ENCODE data around the gene CKAP2L. TPM values are rescaled to one million over a fixed set of nuclear protein-coding genes. Genes with fewer than 3 reads are reported as not detected.

Gene CKAP2L
- total RNA-seq, 1 experiment from 2014 or later: 23.3 TPM

DNA sequence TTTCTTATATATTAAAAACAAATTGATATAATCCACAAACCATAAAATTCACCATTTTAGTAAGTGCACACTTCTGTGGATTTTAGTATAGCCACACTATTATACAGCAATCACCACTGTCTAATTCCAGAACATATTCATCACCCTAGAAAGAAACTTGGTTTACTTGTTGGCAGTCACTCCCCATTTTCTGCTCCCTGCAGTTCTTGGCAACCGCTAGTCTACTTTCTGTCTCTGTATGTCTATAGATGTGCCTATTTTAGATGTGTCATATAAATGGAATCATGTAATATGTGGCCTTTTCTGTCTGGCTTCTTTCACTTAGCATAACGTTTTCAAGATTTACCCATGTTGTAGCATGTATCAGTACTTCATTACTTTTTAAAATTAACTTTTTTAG is 5.7 kb downstream of the CKAP2L start:
- Histone ChIP-seq H4K91ac (ENCODE audit: insufficient read length, low read depth, low read length) (no peak overlapping the region), H3K79me2 (ENCODE audit: insufficient read depth, low read length) (no peaks in the 10 kb centered on the region), H2BK120ac (ENCODE audit: low read depth, low read length, poor library complexity, severe bottlenecking) (no peak overlapping the region), H3K9me3 (ENCODE audit: control insufficient read depth, low read depth, low read length) (no peaks in the 10 kb centered on the region), H2AK5ac (ENCODE audit: insufficient read length, low read length) (no peak overlapping the region), H3K4me1 (ENCODE audit: insufficient read depth, low read length) (no peaks in the 10 kb centered on the region), H2AFZ (ENCODE audit: low read length) (no peak overlapping the region), H2BK12ac (ENCODE audit: insufficient read length, low read depth, low read length) (no peak overlapping the region), H4K5ac (ENCODE audit: insufficient read length, low read depth, low read length) (no peak overlapping the region), H3K4ac (ENCODE audit: low read depth, low read length) (no peak overlapping the region), H3K27me3 (ENCODE audit: insufficient read depth, low read length) (no peaks in the 10 kb centered on the region), H3K9ac (ENCODE audit: extremely low read depth, insufficient read length, low read length) (no peak overlapping the region), H3T11ph (ENCODE audit: low read length) (no peak overlapping the region), H4K20me1 (ENCODE audit: control insufficient read depth, insufficient read depth, insufficient read length) (no peaks in the 10 kb centered on the region), H2BK5ac (ENCODE audit: insufficient read length, low read length) (no peak overlapping the region), H3K79me1 (ENCODE audit: insufficient read depth, low read depth, low read length, poor library complexity, severe bottlenecking) (no peaks in the 10 kb centered on the region), H3K56ac (ENCODE audit: insufficient read length, low read depth, low read length) (no peak overlapping the region), H3K27ac (ENCODE audit: insufficient read length, low read depth, low read length) (no peak overlapping the region), H2BK15ac (ENCODE audit: low read depth, low read length) (no peak overlapping the region), H2BK20ac (ENCODE audit: low read depth, low read length, poor library complexity, severe bottlenecking) (no peak overlapping the region), H3K18ac (ENCODE audit: insufficient read length, low read depth, low read length) (no peak overlapping the region), H3K4me2 (ENCODE audit: insufficient read depth, insufficient read length, low read length) (no peak overlapping the region), H4K8ac (replicated peaks; ENCODE audit: insufficient read length, low read depth, low read length) (no peak overlapping the region), H3K23ac (ENCODE audit: insufficient read length, low read depth, low read length) (no peak overlapping the region), H3K14ac (ENCODE audit: insufficient read depth, low read length) (no peak overlapping the region), H3K23me2 (ENCODE audit: insufficient read length, low read depth, low read length, poor library complexity, severe bottlenecking) (peaks cover 2% of the 10 kb centered on the region)
- peaks cover 15 to 16% of the 10 kb centered on the region in 2 experiments for H3K4me1 Mint-ChIP-seq
- no peaks in the 10 kb centered on the region for H3K27me3 Mint-ChIP-seq (ENCODE audit: low read depth)
- no peak for TF ChIP-seq CTCF (conservative IDR thresholded peaks at IDR 0.05)
- H3K27ac Mint-ChIP-seq: no peak overlapping the region
- DNase-seq: no peak
- no CpG with 5 or more reads among the region's 2 CpGs for WGBS (ENCODE audit: extremely low coverage, insufficient read length, low lambda C conversion rate)
- peaks cover 22 to 72% (median 71%) of the 10 kb centered on the region in 3 experiments; a peak in 6 of 7 replicates for H3K36me3 Mint-ChIP-seq (ENCODE audit: insufficient read depth in 1 of 3, low read depth in 3 of 3)
- no peaks in the 10 kb centered on the region for H3K9me3 Mint-ChIP-seq
- H3K4me3 Mint-ChIP-seq: no peak overlapping the region
